ENCODE results near the gene MCU. TPM values are rescaled to one million over a fixed set of nuclear protein-coding genes. Genes with fewer than 3 reads are reported as not detected.

The MCU gene
- total and polyA plus RNA-seq, 10 of the 15 experiments (the other 5 are each of a cell fraction or from before 2014, with no cell fraction given): 5.1 to 49.1 (median 17.9) TPM

DNA sequence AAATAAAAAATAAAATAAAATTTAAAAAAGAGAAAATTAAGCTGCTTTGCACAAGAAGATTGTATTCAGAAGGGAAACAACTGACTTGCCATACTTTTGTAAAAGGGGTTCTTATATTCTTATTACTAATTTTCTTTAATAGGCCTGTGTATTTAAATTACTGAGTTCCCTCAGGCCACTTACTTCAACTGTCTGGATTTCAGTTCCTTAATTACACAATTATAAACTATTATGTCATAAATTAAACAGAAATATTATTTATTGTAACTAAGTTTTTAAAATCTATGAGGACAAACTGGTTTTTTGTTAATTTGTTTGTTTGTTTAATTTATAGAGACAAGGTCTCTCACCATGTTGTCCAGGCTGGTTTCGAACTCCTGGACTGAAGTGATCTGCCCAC lies 43.6 kb upstream of the MCU start:
- TF ChIP-seq JUND (IDR thresholded peaks at IDR 0.05; ENCODE audit: low read depth, low read length) (no peak), MTA3 (IDR thresholded peaks at IDR 0.05; ENCODE audit: borderline replicate concordance, low read length) (no peak), SREBF1 (IDR thresholded peaks at IDR 0.05; ENCODE audit: low read length) (no peak), ETV6 (conservative IDR thresholded peaks at IDR 0.05 in 1 of 2, IDR thresholded peaks at IDR 0.05 in 1 of 2; ENCODE audit: borderline replicate concordance in 1 of 2, low read depth in 1 of 2) (no peak), PBX3 (IDR thresholded peaks at IDR 0.05; ENCODE audit: insufficient replicate concordance, low read depth, low read length) (no peak), ELK1 (IDR thresholded peaks at IDR 0.05; ENCODE audit: low read depth, low read length) (no peak), SIX5 (IDR thresholded peaks at IDR 0.05; ENCODE audit: low read depth, low read length, severe bottlenecking) (no peak), RAD21 (IDR thresholded peaks at IDR 0.05; ENCODE audit: insufficient read depth, low read depth, low read length) (no peak), MEF2A (IDR thresholded peaks at IDR 0.05; ENCODE audit: insufficient read depth, low read depth, low read length) (no peak), CBX3 (IDR thresholded peaks at IDR 0.05; ENCODE audit: borderline replicate concordance, low read depth) (no peak), SMAD5 (IDR thresholded peaks at IDR 0.05; ENCODE audit: low read depth) (no peak), BHLHE40 (IDR thresholded peaks at IDR 0.05; ENCODE audit: borderline replicate concordance in 1 of 2, low read depth in 2 of 2, low read length in 1 of 2) (no peak), TCF7 (IDR thresholded peaks at IDR 0.05; ENCODE audit: borderline replicate concordance) (no peak), PAX8 (IDR thresholded peaks at IDR 0.05) (no peak), SRF (IDR thresholded peaks at IDR 0.05; ENCODE audit: low read depth in 2 of 2, low read length in 2 of 2) (no peak), IKZF2 (IDR thresholded peaks at IDR 0.05) (no peak)
- TF ChIP-seq, protein P1, sequence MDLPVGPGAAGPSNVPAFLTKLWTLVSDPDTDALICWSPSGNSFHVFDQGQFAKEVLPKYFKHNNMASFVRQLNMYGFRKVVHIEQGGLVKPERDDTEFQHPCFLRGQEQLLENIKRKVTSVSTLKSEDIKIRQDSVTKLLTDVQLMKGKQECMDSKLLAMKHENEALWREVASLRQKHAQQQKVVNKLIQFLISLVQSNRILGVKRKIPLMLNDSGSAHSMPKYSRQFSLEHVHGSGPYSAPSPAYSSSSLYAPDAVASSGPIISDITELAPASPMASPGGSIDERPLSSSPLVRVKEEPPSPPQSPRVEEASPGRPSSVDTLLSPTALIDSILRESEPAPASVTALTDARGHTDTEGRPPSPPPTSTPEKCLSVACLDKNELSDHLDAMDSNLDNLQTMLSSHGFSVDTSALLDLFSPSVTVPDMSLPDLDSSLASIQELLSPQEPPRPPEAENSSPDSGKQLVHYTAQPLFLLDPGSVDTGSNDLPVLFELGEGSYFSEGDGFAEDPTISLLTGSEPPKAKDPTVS (IDR thresholded peaks at IDR 0.05; ENCODE audit: low read depth, low read length): no peak
- in situ Hi-C loops (cut with MboI) (no loop called here), intact Hi-C loops (cut with micrococcal nuclease; ENCODE audit: unreplicated experiment) (no loop called here)
- H3K4me1 ChIP-seq (ENCODE audit: control insufficient read depth, insufficient read depth, low read length): peaks cover 13% of the 10 kb centered on the region
- BruUV-seq (replicated peaks): no TSS peak
- H3K9ac ChIP-seq (ENCODE audit: control insufficient read depth, insufficient read depth, low read length): no peak overlapping the region
- no peak overlapping the region for H3K4me2 ChIP-seq (ENCODE audit: control insufficient read depth, insufficient read depth)
- no peak overlapping the region for H3K4me3 ChIP-seq
- no peaks in the 10 kb centered on the region for H4K20me1 ChIP-seq (ENCODE audit: control insufficient read depth, insufficient read depth)
- ChIA-PET RAD21 (ENCODE audit: unreplicated experiment) (no interaction called here), CTCF (no interaction called here), POLR2A (no interaction called here), SMC1A (ENCODE audit: uncharacterized antibody, unreplicated experiment) (no interaction called here)
- no peaks in the 10 kb centered on the region for H3K27me3 ChIP-seq (replicated peaks in 1 of 2; ENCODE audit: control insufficient read depth in 2 of 2, insufficient read depth in 2 of 2, low read length in 1 of 2)
- no peaks in the 10 kb centered on the region for H3K79me2 ChIP-seq (ENCODE audit: control insufficient read depth, insufficient read depth, low read length)
- WGBS (ENCODE audit: insufficient coverage, insufficient replicate concordance, low lambda C conversion rate, missing lambda C conversion rate): 87% methylated on average over 1 of the region's 1 CpG
- no peak overlapping the region for H3K27ac ChIP-seq (ENCODE audit: control insufficient read depth, insufficient read depth)
- no peak overlapping the region for H2AFZ ChIP-seq (ENCODE audit: control insufficient read depth, low read depth, low read length)
- DNase-seq (ENCODE audit: low read depth, low spot score): no peak
- ATAC-seq: no peak
- H3K9me3 ChIP-seq (replicated peaks; ENCODE audit: control insufficient read depth, insufficient read depth, low read length): no peaks in the 10 kb centered on the region
- FAIRE-seq: no peak
- no peaks in the 10 kb centered on the region for H3K36me3 ChIP-seq (ENCODE audit: control insufficient read depth in 2 of 2, insufficient read depth in 2 of 2, low read length in 1 of 2)

Data from GM12878 (cell line).